IMR-90 (cell line): ENCODE results near the gene KL. TPM values are rescaled to one million over a fixed set of nuclear protein-coding genes. Genes with fewer than 3 reads are reported as not detected.

Source experiments
- ATAC-seq: fragments of 200-7000 bp; cut with Tn5 transposase; 2 replicates; pipeline ENCODE4 v1.9.1; 2020; ENCODE audit warnings: low read depth, mild to moderate bottlenecking, moderate library complexity
- BruUV-seq: library from RNA; stranded (reverse); fragments of 400-500 nt; replicated peaks from 2 replicates; lab custom pipeline; 2021; lab: Mats Ljungman, UMichigan
- CTCF ChIA-PET: fragments of 300-600 bp; formaldehyde crosslinking; extraction: SDS; loops from one replicate; lab custom pipeline; 2021; ENCODE audit warnings: antibody characterized with exemption; lab: Yijun Ruan, JAX
- POLR2A ChIA-PET: fragments of 300-600 bp; sonication (Branson Sonifier 250); formaldehyde crosslinking; loops from one replicate; lab custom pipeline; 2022; ENCODE audit warnings: antibody characterized with exemption; ENCODE audit not compliant: unreplicated experiment; lab: Charles Lee
- DNase-seq: peaks from one replicate; pipeline ENCODE4 v3.0.0; 2013
- H2AFZ ChIP-seq: replicated peaks from 2 replicates; pipeline ENCODE3; 2013; ENCODE audit warnings: low read length, mild to moderate bottlenecking; ENCODE audit not compliant: poor library complexity
- H2AK5ac ChIP-seq: 2 replicates; pipeline ENCODE4 v1.6.1; 2013; ENCODE audit warnings: low read depth, low read length, inconsistent platforms
- H2AK9ac ChIP-seq: replicated peaks from 2 replicates; pipeline ENCODE3; 2013; ENCODE audit warnings: mild to moderate bottlenecking, low read depth, low read length, moderate library complexity; ENCODE audit not compliant: poor library complexity
- H2BK120ac ChIP-seq: 2 replicates; pipeline ENCODE4 v1.6.1; 2013; ENCODE audit warnings: low read depth, low read length, inconsistent platforms
- H2BK15ac ChIP-seq: 3 replicates; pipeline ENCODE4 v1.6.1; 2013; ENCODE audit warnings: low read depth, low read length, inconsistent platforms
- H2BK20ac ChIP-seq: 2 replicates; pipeline ENCODE4 v1.6.1; 2013; ENCODE audit warnings: low read depth, mild to moderate bottlenecking, inconsistent platforms, low read length, moderate library complexity
- H2BK5ac ChIP-seq: 2 replicates; pipeline ENCODE4 v1.6.1; 2013; ENCODE audit warnings: mild to moderate bottlenecking, low read depth, low read length, inconsistent platforms; ENCODE audit not compliant: poor library complexity, severe bottlenecking
- H3K14ac ChIP-seq: replicated peaks from 2 replicates; pipeline ENCODE4 v1.6.1; 2013; ENCODE audit warnings: low read depth, low read length, inconsistent platforms
- H3K18ac ChIP-seq: 2 replicates; pipeline ENCODE4 v1.6.1; 2013; ENCODE audit warnings: low read depth, low read length, control low read depth
- H3K23ac ChIP-seq: 2 replicates; pipeline ENCODE4 v1.6.1; 2013; ENCODE audit warnings: low read depth, low read length, inconsistent platforms
- H3K27ac ChIP-seq: 2 replicates; pipeline ENCODE4 v1.5.1; 2013; ENCODE audit warnings: mild to moderate bottlenecking, control low read depth, low read length; ENCODE audit not compliant: insufficient read depth
- H3K27me3 ChIP-seq: 2 replicates; pipeline ENCODE4 v1.6.1; 2013; ENCODE audit warnings: low read length; ENCODE audit not compliant: control insufficient read depth, insufficient read depth
- H3K36me3 ChIP-seq: 2 replicates; pipeline ENCODE4 v1.6.1; 2013; ENCODE audit warnings: low read length, mixed read lengths; ENCODE audit not compliant: control insufficient read depth, insufficient read depth
- H3K4ac ChIP-seq: 2 replicates; pipeline ENCODE4 v1.6.1; 2013; ENCODE audit warnings: low read depth, low read length, inconsistent platforms
- H3K4me1 ChIP-seq: 2 replicates; pipeline ENCODE4 v1.6.1; 2013; ENCODE audit warnings: low read length, mixed read lengths; ENCODE audit not compliant: control insufficient read depth, insufficient read depth
- H3K4me2 ChIP-seq: 2 replicates; pipeline ENCODE4 v1.6.1; 2013; ENCODE audit warnings: low read depth, mild to moderate bottlenecking, control low read depth, low read length, moderate library complexity
- H3K4me3 ChIP-seq: 2 replicates; pipeline ENCODE4 v1.5.1; 2013; ENCODE audit warnings: low read depth, mild to moderate bottlenecking, control low read depth, low read length, moderate library complexity; ENCODE audit not compliant: insufficient read depth
- H3K56ac ChIP-seq: 2 replicates; pipeline ENCODE4 v1.6.1; 2013; ENCODE audit warnings: low read length, inconsistent platforms; ENCODE audit not compliant: insufficient read depth; ENCODE audit errors: extremely low read depth
- H3K79me1 ChIP-seq, 2 experiments: 2 replicates each; pipeline ENCODE4 v1.6.1; 2013; ENCODE audit warnings: low read length in 2 of 2, inconsistent platforms in 1 of 2, low read depth in 1 of 2
- H3K9ac ChIP-seq: 2 replicates; pipeline ENCODE4 v1.6.1; 2013; ENCODE audit warnings: low read depth, low read length, control low read depth
- H3K9me1 ChIP-seq: 2 replicates; pipeline ENCODE4 v1.6.1; 2013; ENCODE audit warnings: low read length, inconsistent platforms; ENCODE audit not compliant: insufficient read depth
- H3K9me3 ChIP-seq: 2 replicates; pipeline ENCODE4 v1.6.1; 2013; ENCODE audit warnings: low read length; ENCODE audit not compliant: control insufficient read depth, insufficient read depth
- H4K20me1 ChIP-seq: 2 replicates; pipeline ENCODE4 v1.6.1; 2013; ENCODE audit warnings: low read length, inconsistent platforms; ENCODE audit not compliant: insufficient read depth
- H4K5ac ChIP-seq: 2 replicates; pipeline ENCODE4 v1.6.1; 2013; ENCODE audit warnings: mild to moderate bottlenecking, low read depth, low read length, control low read depth
- H4K8ac ChIP-seq, 2 experiments: 2 replicates each; pipeline ENCODE4 v1.6.1; 2013; ENCODE audit warnings: low read depth in 2 of 2, low read length in 2 of 2, control low read depth in 1 of 2, inconsistent platforms in 1 of 2
- H4K91ac ChIP-seq: 2 replicates; pipeline ENCODE4 v1.6.1; 2013; ENCODE audit warnings: low read depth, low read length, inconsistent platforms; ENCODE audit not compliant: insufficient read depth
- CEBPB ChIP-seq: IDR thresholded peaks from 2 replicates; pipeline ENCODE4 v1.6.1; 2012; ENCODE audit warnings: low read depth, low read length, improper control_type of control experiment
- CHD1 ChIP-seq: IDR thresholded peaks from 2 replicates; pipeline ENCODE4 v1.6.1; 2012; ENCODE audit warnings: low read depth, low read length, improper control_type of control experiment
- CTCF ChIP-seq: conservative IDR thresholded peaks from 2 replicates; pipeline ENCODE4 v1.5.1; 2012; ENCODE audit warnings: mild to moderate bottlenecking, low read depth, low read length, improper control_type of control experiment
- MAFK ChIP-seq: IDR thresholded peaks from 2 replicates; pipeline ENCODE4 v1.6.1; 2012; ENCODE audit warnings: low read depth, low read length, improper control_type of control experiment
- MAZ ChIP-seq: IDR thresholded peaks from 2 replicates; pipeline ENCODE4 v1.6.1; 2012; ENCODE audit warnings: low read depth, mild to moderate bottlenecking, low read length, improper control_type of control experiment, moderate library complexity, borderline replicate concordance
- MXI1 ChIP-seq: IDR thresholded peaks from 2 replicates; pipeline ENCODE4 v1.6.1; 2012; ENCODE audit warnings: low read depth, mild to moderate bottlenecking, low read length, moderate library complexity, borderline replicate concordance
- POLR2A ChIP-seq: IDR thresholded peaks from 2 replicates; pipeline ENCODE4 v1.6.1; 2012; ENCODE audit warnings: mild to moderate bottlenecking, low read depth, low read length
- RAD21 ChIP-seq: IDR thresholded peaks from 2 replicates; pipeline ENCODE4 v1.6.1; 2012; ENCODE audit warnings: low read length, improper control_type of control experiment
- RCOR1 ChIP-seq: IDR thresholded peaks from 2 replicates; pipeline ENCODE4 v1.6.1; 2012; ENCODE audit warnings: mild to moderate bottlenecking, low read length, improper control_type of control experiment; ENCODE audit not compliant: insufficient replicate concordance
- SMC3 ChIP-seq: fragments of 150-350 bp; IDR thresholded peaks from 2 replicates; pipeline ENCODE4 v1.6.1; 2016; ENCODE audit warnings: low read depth, mild to moderate bottlenecking, antibody characterized with exemption, low read length, moderate library complexity
- WGBS, 2 experiments: methylation state at CpG; one replicate each; pipeline versions ENCODE4 v1.1.5 to v1.1.7; 2013; ENCODE audit warnings: missing lambda C conversion rate in 2 of 2; ENCODE audit not compliant: insufficient read length in 1 of 2; ENCODE audit errors: extremely low coverage in 2 of 2; 5-methylcytosine and 5-hydroxymethylcytosine counted together
- dilution Hi-C: fragments of 300-500 bp; cut with HindIII; formaldehyde crosslinking; loops from one replicate; pipeline ENCODE4 v1.14.3; 2018; ENCODE audit warnings: low sequenced_read_pairs; ENCODE audit not compliant: unreplicated experiment
- in situ Hi-C: fragments of 300-500 bp; cut with MboI; formaldehyde crosslinking; loops from 3 replicates; pipeline ENCODE4 v1.14.3; 2019; ENCODE audit warnings: low sequenced_read_pairs, inconsistent platforms, mixed read lengths
- intact Hi-C: fragments of 100-400 bp; cut with micrococcal nuclease; formaldehyde crosslinking; loops from 2 replicates; pipeline ENCODE4 v1.10.0; 2022
- polyA plus RNA-seq, 3 experiments: library from polyadenylated mRNA; depleted of rRNA; stranded (reverse); fragments of >200 nt; gene quantifications; 2 replicates each; pipeline ENCODE4 v1.2.3, GENCODE V29; 2012; ENCODE audit warnings: low replicate concordance in 1 of 3
- total RNA-seq: library from RNA; depleted of rRNA; stranded (reverse); fragments of >200 nt; gene quantifications from 2 replicates; pipeline ENCODE4 v1.2.3, GENCODE V29; 2012

KL gene
- total and polyA plus RNA-seq, 2 of the 4 experiments (the other 2 are of a cell fraction): not detected

GRCh38 chr13:33110386-33110712 lies 94.1 kb downstream of the KL start:
- Histone ChIP-seq H3K9me1 (peaks cover 55% of the 10 kb centered on the region), H3K14ac (peak overlapping the region; percentile 65; the same call in 1 of the 2 replicates), H2AK9ac (no peak overlapping the region), H2AK5ac (peak overlapping the region; percentile 61; the same call in 1 of the 2 replicates), H3K18ac (no peak overlapping the region; the same call in 1 of the 2 replicates), H4K20me1 (peaks cover 11% of the 10 kb centered on the region; the same call in 1 of the 2 replicates), H4K91ac (peak overlapping the region; percentile 57), H3K9me3 (no peaks in the 10 kb centered on the region), H2BK5ac (peak overlapping the region; percentile 8), H4K8ac (peak overlapping the region; percentile 9 to 49; a peak in 3 of 4 replicates), H3K4me3 (no peak overlapping the region), H3K56ac (no peak overlapping the region), H4K5ac (peak overlapping the region; percentile 38; the same call in 1 of the 2 replicates), H3K27ac (peak overlapping the region; percentile 59; the same call in 1 of the 2 replicates), H3K9ac (no peak overlapping the region), H3K23ac (peak overlapping the region; percentile 64; the same call in 1 of the 2 replicates), H3K36me3 (peaks cover 61% of the 10 kb centered on the region), H3K4me2 (no peak overlapping the region), H3K27me3 (no peaks in the 10 kb centered on the region), H3K79me1 (peaks cover 38 to 73% of the 10 kb centered on the region in 2 experiments), H2BK15ac (peak overlapping the region; percentile 65; the same call in 2 of the 3 replicates), H2BK120ac (peak overlapping the region; percentile 73), H2AFZ (no peak overlapping the region), H3K4me1 (peaks cover 55% of the 10 kb centered on the region), H3K4ac (peak overlapping the region; percentile 73), H2BK20ac (0 out of 2 replicates have a peak overlapping the region, but pooled peaks have one; percentile 43)
- DNase-seq: no peak
- 100% methylated on average over 1 of the region's 5 CpGs; no CpG with 5 or more reads in 1 of the 2 experiments for WGBS, 2 experiments
- ChIA-PET POLR2A (no interaction called here), CTCF (interaction anchor here (0.7 to 1.2 kb wide), 2 partner anchors 140 to 181 kb away, joined by 3 read pairs; no protein-coding TSS in a partner anchor)
- intact Hi-C loops (loop anchor here (5.0 kb wide), 1 partner anchor 523 kb away; the partner anchor contains the start of gene PDS5B), in situ Hi-C loops (no loop called here), dilution Hi-C loops (no loop called here)
- ATAC-seq: no peak
- no TSS peak for BruUV-seq
- TF ChIP-seq POLR2A (no peak), CHD1 (no peak), MAFK (no peak), CTCF (no peak), MAZ (no peak), SMC3 (no peak), MXI1 (no peak), RCOR1 (no peak), CEBPB (no peak), RAD21 (no peak)
